ENCODE data around the gene VPS9D1. TPM values are rescaled to one million over a fixed set of nuclear protein-coding genes. Genes with fewer than 3 reads are reported as not detected.

Gene VPS9D1
- total and polyA plus RNA-seq, 7 donors = 3.8 to 19.2 (median 5.3) TPM

GRCh38 chr16:89733322-89733721 is 12.6 kb upstream of the VPS9D1 start:
- H3K9me3 ChIP-seq = no peaks in the 10 kb centered on the region
- TF ChIP-seq POLR2A (IDR thresholded peaks at IDR 0.05) (no peak), EP300 (IDR thresholded peaks at IDR 0.05) (no peak), POLR2AphosphoS5 (IDR thresholded peaks at IDR 0.05) (no peak), CTCF (IDR thresholded peaks at IDR 0.05) (no peak)
- no peak overlapping the region for H3K27ac ChIP-seq
- H3K4me1 ChIP-seq = no peaks in the 10 kb centered on the region
- WGBS, 2 donors = 88 to 91% methylated on average over 17 of the region's 17 CpGs
- H3K4me3 ChIP-seq = no peak overlapping the region
- no peak for DNase-seq
- intact Hi-C loops (cut with DNase I) = no loop called here
- no peaks in the 10 kb centered on the region for H3K27me3 ChIP-seq
- H3K36me3 ChIP-seq = peaks cover 55 to 97% (median 80%) of the 10 kb centered on the region in 4 donors

DNA sequence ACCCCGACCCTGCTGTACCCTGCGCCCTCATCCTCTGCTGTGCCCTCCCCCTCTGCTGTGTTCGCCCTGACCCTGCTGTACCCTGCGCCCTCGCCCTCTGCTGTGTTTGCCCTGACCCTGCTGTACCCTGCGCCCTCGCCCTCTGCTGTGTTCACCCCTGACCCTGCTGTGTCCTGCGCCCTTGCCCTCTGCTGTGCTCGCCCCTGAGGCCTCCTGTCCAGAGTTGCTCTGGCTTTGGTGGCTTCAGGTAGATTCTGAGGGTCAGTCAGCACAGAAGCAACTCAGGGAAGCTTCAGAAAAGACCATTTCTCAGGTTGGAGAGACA is 12.2 kb upstream of the VPS9D1 start:
- H3K36me3 ChIP-seq = peaks cover 50 to 97% (median 76%) of the 10 kb centered on the region in 4 donors
- H3K4me1 ChIP-seq = no peaks in the 10 kb centered on the region
- DNase-seq = no peak
- 90 to 96% methylated on average over 9 of the region's 9 CpGs for WGBS, 2 donors
- intact Hi-C loops (cut with DNase I) = no loop called here
- TF ChIP-seq POLR2A (IDR thresholded peaks at IDR 0.05) (no peak), EP300 (IDR thresholded peaks at IDR 0.05) (no peak), CTCF (IDR thresholded peaks at IDR 0.05) (no peak), POLR2AphosphoS5 (IDR thresholded peaks at IDR 0.05) (no peak)
- no peak overlapping the region for H3K4me3 ChIP-seq
- H3K27me3 ChIP-seq = no peaks in the 10 kb centered on the region
- H3K27ac ChIP-seq = no peak overlapping the region
- H3K9me3 ChIP-seq = no peaks in the 10 kb centered on the region

GRCh38 chr16:89732142-89732917 is 11.6 kb upstream of the VPS9D1 start:
- WGBS, 2 donors = 87 to 92% methylated on average over 24 of the region's 24 CpGs
- Histone ChIP-seq H3K4me1 (no peaks in the 10 kb centered on the region), H3K4me3 (no peak overlapping the region), H3K27me3 (no peaks in the 10 kb centered on the region), H3K9me3 (no peaks in the 10 kb centered on the region), H3K36me3 (peaks cover 50 to 97% (median 76%) of the 10 kb centered on the region in 4 donors), H3K27ac (no peak overlapping the region)
- no peak for TF ChIP-seq POLR2AphosphoS5 (IDR thresholded peaks at IDR 0.05)
- TF ChIP-seq CTCF (IDR thresholded peaks at IDR 0.05) = no peak
- no peak for TF ChIP-seq POLR2A (IDR thresholded peaks at IDR 0.05)
- no peak for TF ChIP-seq EP300 (IDR thresholded peaks at IDR 0.05)
- intact Hi-C loops (cut with DNase I) = no loop called here
- DNase-seq = no peak

DNA sequence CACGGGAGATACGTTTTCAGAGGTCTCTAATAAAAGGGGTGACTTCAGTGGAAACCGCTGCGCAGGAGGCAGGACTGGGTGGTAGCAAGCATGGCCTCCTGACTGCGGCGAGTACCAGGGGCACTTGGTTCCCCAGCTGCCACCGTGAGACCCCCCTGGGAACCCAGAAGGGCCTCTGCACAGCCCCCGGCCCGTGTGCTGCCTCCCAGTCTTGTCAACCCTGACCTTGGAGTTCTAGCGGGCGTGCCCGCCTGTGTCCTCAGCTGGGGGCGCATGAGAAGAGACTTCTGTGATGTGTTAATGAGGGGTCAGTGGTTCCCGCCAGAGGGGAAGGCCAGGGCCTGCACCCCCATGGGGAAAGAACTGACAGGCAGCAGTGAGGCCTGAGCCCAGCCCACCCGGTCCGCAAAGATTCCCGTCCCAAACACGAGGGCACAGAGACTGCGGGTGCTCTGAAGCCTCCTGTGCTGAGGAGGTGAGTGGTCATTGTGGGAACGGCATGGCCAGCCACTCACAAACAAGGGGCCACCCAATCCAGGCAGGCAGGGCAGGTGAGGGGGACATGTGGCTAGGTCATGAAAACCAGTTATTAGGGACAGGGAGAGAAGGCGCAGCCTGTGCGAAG is 10.0 kb upstream of the VPS9D1 start:
- peaks cover 44 to 97% (median 67%) of the 10 kb centered on the region in 4 donors for H3K36me3 ChIP-seq
- no peaks in the 10 kb centered on the region for H3K27me3 ChIP-seq
- DNase-seq = no peak
- no peak overlapping the region for H3K27ac ChIP-seq
- intact Hi-C loops (cut with DNase I) = no loop called here
- H3K9me3 ChIP-seq = no peaks in the 10 kb centered on the region
- TF ChIP-seq POLR2A (IDR thresholded peaks at IDR 0.05) (no peak), POLR2AphosphoS5 (IDR thresholded peaks at IDR 0.05) (no peak), EP300 (IDR thresholded peaks at IDR 0.05) (no peak), CTCF (IDR thresholded peaks at IDR 0.05) (no peak)
- 85 to 87% methylated on average over 22 of the region's 22 CpGs for WGBS, 2 donors
- no peak overlapping the region for H3K4me3 ChIP-seq
- H3K4me1 ChIP-seq = no peaks in the 10 kb centered on the region
